Cardiac muscle cell (in vitro differentiated cells and primary cell): ENCODE results near the gene PPP1R12B. TPM values are rescaled to one million over a fixed set of nuclear protein-coding genes. Genes with fewer than 3 reads are reported as not detected.
"Not testable (repeated sequence)": the region's sequence is repeated elsewhere in the genome, so short reads cannot be mapped to it uniquely, and the experiment has no call there.

ENCODE experiments used
- DNase-seq, 2 donors: peaks; one replicate each; pipeline versions ENCODE4 v3.0.0 to v3.0.0-alpha.2; 2010 to 2017; ENCODE audit warnings: low read depth in 1 of 2, low spot score in 1 of 2
- H3K27ac ChIP-seq: fragments of 200-600 bp; sonication (generic); 2 replicates; pipeline ENCODE4 v1.5.1; 2016
- H3K27me3 ChIP-seq: fragments of 200-600 bp; sonication (generic); 2 replicates; pipeline ENCODE4 v1.6.0; 2016; ENCODE audit warnings: control low read depth
- H3K36me3 ChIP-seq: fragments of 200-600 bp; sonication (generic); 2 replicates; pipeline ENCODE4 v1.5.1; 2016; ENCODE audit warnings: control low read depth
- H3K4me1 ChIP-seq: fragments of 200-600 bp; sonication (generic); 2 replicates; pipeline ENCODE4 v1.8.1; 2017; ENCODE audit warnings: low read depth, mild to moderate bottlenecking, mixed run types
- H3K4me3 ChIP-seq: fragments of 200-600 bp; sonication (generic); 2 replicates; pipeline ENCODE4 v1.5.1; 2016; ENCODE audit warnings: mild to moderate bottlenecking
- H3K9me3 ChIP-seq: fragments of 200-600 bp; sonication (generic); 2 replicates; pipeline ENCODE4 v1.5.1; 2017; ENCODE audit warnings: low read depth, mild to moderate bottlenecking, control low read depth
- CTCF ChIP-seq: IDR thresholded peaks from 2 replicates; pipeline ENCODE4 v1.5.1; 2012; ENCODE audit warnings: low read depth, mild to moderate bottlenecking, low read length
- polyA plus RNA-seq: library from polyadenylated mRNA; unstranded; fragments of >200 nt; fragmentation: Nextera tagmentation; extraction: Ambion mirVana; gene quantifications from 2 replicates; pipeline ENCODE4 v1.2.1, GENCODE V29; 2016
- total RNA-seq: library from RNA; depleted of rRNA; stranded (reverse); fragments of >200 nt; gene quantifications from 2 replicates; pipeline ENCODE4 v1.2.3, GENCODE V29; 2016

PPP1R12B gene
- total and polyA plus RNA-seq, 2 experiments from 2014 or later = 109 to 340 TPM

GRCh38 chr1:202627841-202628565 lies 279.5 kb downstream of the PPP1R12B start:
- no peak for TF ChIP-seq CTCF
- no peak for DNase-seq
- no peaks in the 10 kb centered on the region for H3K36me3 ChIP-seq
- no peak overlapping the region for H3K4me3 ChIP-seq
- H3K4me1 ChIP-seq = no peaks in the 10 kb centered on the region
- H3K9me3 ChIP-seq = no peaks in the 10 kb centered on the region
- no peaks in the 10 kb centered on the region for H3K27me3 ChIP-seq
- no peak overlapping the region for H3K27ac ChIP-seq

- TF ChIP-seq CTCF = no peak
- no peak for DNase-seq
- no peak overlapping the region for H3K4me3 ChIP-seq
- no peaks in the 10 kb centered on the region for H3K9me3 ChIP-seq
- no peaks in the 10 kb centered on the region for H3K36me3 ChIP-seq
- no peaks in the 10 kb centered on the region for H3K4me1 ChIP-seq
- no peak overlapping the region for H3K27ac ChIP-seq
- no peaks in the 10 kb centered on the region for H3K27me3 ChIP-seq
Measured at GRCh38 chr1:202628646-202629215, 280.2 kb downstream of the PPP1R12B start.

- not testable (repeated sequence) for H3K36me3 ChIP-seq, H3K27me3 ChIP-seq, H3K27ac ChIP-seq, H3K4me1 ChIP-seq, DNase-seq, H3K9me3 ChIP-seq, H3K4me3 ChIP-seq
Measured at GRCh38 chr1:202629257-202629811, 280.8 kb downstream of the PPP1R12B start.

DNA sequence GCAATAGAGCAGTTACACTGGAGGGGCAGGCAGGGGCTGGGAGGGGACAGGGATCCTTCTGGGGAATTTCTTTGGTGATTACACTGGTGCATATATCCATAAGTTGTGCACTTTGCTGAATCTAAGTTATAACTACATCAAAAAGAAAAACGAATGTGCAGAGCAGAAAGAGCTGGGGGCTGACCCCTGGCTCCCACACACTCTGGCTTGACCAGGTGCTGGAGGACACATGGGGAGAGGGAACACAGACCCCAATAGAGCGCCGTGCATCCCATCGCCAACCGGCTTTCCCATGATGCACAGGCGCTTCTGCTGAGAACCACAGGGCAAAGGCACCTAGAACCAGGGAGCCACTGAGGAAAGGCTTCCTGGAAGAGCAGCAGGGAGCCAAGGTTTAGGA lies 281.6 kb downstream of the PPP1R12B start:
- H3K36me3 ChIP-seq, H3K27ac ChIP-seq, H3K4me1 ChIP-seq, H3K9me3 ChIP-seq, H3K27me3 ChIP-seq, DNase-seq, H3K4me3 ChIP-seq: not testable (repeated sequence)

DNA sequence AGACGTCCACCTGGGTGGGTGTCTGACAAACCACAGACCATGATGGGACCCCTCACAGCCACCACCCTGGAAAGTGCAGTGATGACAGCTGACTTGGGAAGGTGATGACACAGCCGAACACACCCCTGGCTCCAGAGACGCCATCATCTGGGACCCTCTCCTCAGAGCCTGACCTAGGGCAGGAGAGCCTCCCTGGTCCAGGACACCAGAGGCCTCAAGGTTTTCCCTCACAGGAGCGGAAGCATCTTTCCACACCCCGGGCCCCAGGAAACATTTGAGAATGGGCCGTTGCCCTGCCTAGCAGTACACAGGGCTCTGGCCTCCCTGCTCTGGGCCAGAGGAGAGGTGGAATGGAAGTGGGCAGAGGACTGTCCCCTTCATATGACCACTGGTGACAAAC lies 282.0 kb downstream of the PPP1R12B start:
- H3K4me1 ChIP-seq = no peaks in the 10 kb centered on the region
- H3K4me3 ChIP-seq = no peak overlapping the region
- H3K27ac ChIP-seq = no peak overlapping the region
- no peaks in the 10 kb centered on the region for H3K36me3 ChIP-seq
- no peak for TF ChIP-seq CTCF
- no peaks in the 10 kb centered on the region for H3K9me3 ChIP-seq
- no peaks in the 10 kb centered on the region for H3K27me3 ChIP-seq
- DNase-seq = no peak

DNA sequence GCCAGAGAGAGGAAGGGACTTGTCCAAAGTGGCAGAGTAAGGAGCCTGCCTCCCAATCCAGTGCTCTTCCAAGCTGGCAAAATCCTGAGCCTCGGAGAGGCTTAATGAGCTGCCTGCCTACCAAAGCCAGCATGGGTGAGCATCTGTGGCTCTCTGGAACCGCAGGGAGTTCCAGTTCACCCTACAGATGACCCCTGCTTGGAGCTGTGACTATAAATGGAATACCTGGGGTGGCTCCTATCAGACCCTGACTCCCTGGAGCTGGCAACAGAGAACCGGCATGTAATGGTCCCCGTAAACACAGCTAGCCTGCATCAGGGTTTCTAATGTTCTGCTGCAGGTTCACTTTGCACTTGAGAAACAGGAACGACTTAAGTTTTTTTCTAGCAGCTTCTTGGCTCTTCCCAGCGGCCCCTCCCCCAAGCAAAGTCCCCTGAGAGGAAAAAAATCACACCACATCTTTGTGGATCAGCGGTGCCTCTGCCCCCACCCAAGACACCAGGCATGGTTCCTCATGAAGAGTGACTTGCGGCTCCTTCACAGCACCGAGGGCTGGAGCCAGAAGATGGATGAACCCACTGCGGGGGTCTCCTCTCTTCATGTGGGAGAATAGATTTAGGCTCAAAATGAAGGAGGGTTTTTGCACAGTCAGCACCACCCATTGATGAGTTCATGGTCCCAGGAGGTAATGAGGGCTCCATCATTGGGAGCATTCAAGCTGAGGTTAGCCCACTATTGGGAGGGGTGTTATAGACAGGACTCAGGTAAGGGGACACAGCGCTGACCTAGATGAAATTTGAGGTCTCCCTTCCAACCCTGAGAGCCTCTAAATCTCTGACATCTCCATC lies 282.8 kb downstream of the PPP1R12B start:
- H3K9me3 ChIP-seq = no peaks in the 10 kb centered on the region
- DNase-seq = peak in 1 of 2 donors; percentile 27
- no peak overlapping the region for H3K4me3 ChIP-seq
- no peaks in the 10 kb centered on the region for H3K36me3 ChIP-seq
- no peaks in the 10 kb centered on the region for H3K27me3 ChIP-seq
- H3K27ac ChIP-seq = no peak overlapping the region
- no peak for TF ChIP-seq CTCF
- H3K4me1 ChIP-seq = no peaks in the 10 kb centered on the region
